HepG2 (cell line): ENCODE measurements around the gene PPP1R7. TPM values are rescaled to one million over a fixed set of nuclear protein-coding genes. Genes with fewer than 3 reads are reported as not detected.
A peak's percentile ranks its signal among the peaks of the same experiment; 100 is the strongest.

Experiments used
- ATAC-seq: fragments of 200-7000 bp; cut with Tn5 transposase; 3 replicates; pipeline ENCODE4 v1.9.1; 2020; ENCODE audit warnings: mild to moderate bottlenecking, moderate library complexity
- BruUV-seq: library from RNA; stranded (reverse); fragments of 400-500 nt; replicated peaks from 2 replicates; lab custom pipeline; 2021; lab: Mats Ljungman, UMichigan
- CTCF ChIA-PET: fragments of 300-600 bp; formaldehyde crosslinking; extraction: SDS; loops from one replicate; lab custom pipeline; 2021; ENCODE audit warnings: low total read pairs, inconsistent platforms, low intra/inter-chr PET ratio; lab: Yijun Ruan, JAX
- POLR2A ChIA-PET: fragments of 350-600 bp; sonication (Branson Sonifier 250); formaldehyde crosslinking; loops from one replicate; lab custom pipeline; 2020; ENCODE audit warnings: antibody characterized with exemption, inconsistent platforms; lab: Yijun Ruan, JAX
- DNase-seq: peaks from one replicate; pipeline ENCODE4 v3.0.0-alpha.2; 2015; ENCODE audit warnings: low spot score
- FAIRE-seq: peaks from 3 replicates; lab custom pipeline; 2011; peaks lifted over from hg19 to GRCh38; lab: Jason Lieb, UNC
- H2AFZ ChIP-seq: one replicate; pipeline ENCODE4 v1.6.1; 2011; ENCODE audit warnings: low read length, inconsistent platforms
- H3K27ac ChIP-seq: fragments of 300-600 bp; 3 replicates; pipeline ENCODE4 v1.8.0; 2011; ENCODE audit warnings: mixed run types, mild to moderate bottlenecking, mixed read lengths, low read length, inconsistent platforms; ENCODE audit not compliant: insufficient read depth; ENCODE audit errors: extremely low read length
- H3K27me3 ChIP-seq, 2 experiments: fragments of 200-600 bp in 1 of 2; 2 replicates in 1 of 2; 3 replicates in 1 of 2; pipeline versions ENCODE4 v1.6.0 to v1.8.0; 2011; ENCODE audit warnings: low read length in 2 of 2, mild to moderate bottlenecking in 2 of 2, moderate library complexity in 2 of 2, inconsistent platforms in 1 of 2; ENCODE audit not compliant: insufficient read depth in 2 of 2, control insufficient read depth in 1 of 2
- H3K36me3 ChIP-seq, 2 experiments: fragments of 200-600 bp in 1 of 2; replicated peaks in 1 of 2; 2 replicates in 1 of 2; 3 replicates in 1 of 2; pipeline versions ENCODE4 v1.5.1 to v1.8.0; 2011; ENCODE audit warnings: low read length in 2 of 2, inconsistent platforms in 1 of 2; ENCODE audit not compliant: insufficient read depth in 2 of 2, control insufficient read depth in 1 of 2
- H3K4me1 ChIP-seq: 2 replicates; pipeline ENCODE4 v1.5.1; 2012; ENCODE audit warnings: low read length, inconsistent platforms; ENCODE audit not compliant: insufficient read depth
- H3K4me2 ChIP-seq: 2 replicates; pipeline ENCODE4 v1.6.0; 2011; ENCODE audit warnings: low read depth, low read length, inconsistent platforms
- H3K4me3 ChIP-seq, 3 experiments: fragments of 200-600 bp in 1 of 3; sonication (generic), shearing (Covaris generic) in 1 of 3; replicated peaks in 1 of 3; 2 replicates each; pipeline ENCODE4 v1.5.1; 2011 to 2016; ENCODE audit warnings: low read length in 3 of 3, inconsistent platforms in 2 of 3, low read depth in 2 of 3, mild to moderate bottlenecking in 2 of 3, control low read depth in 1 of 3, mixed read lengths in 1 of 3; ENCODE audit not compliant: insufficient read depth in 1 of 3
- H3K79me2 ChIP-seq: one replicate; pipeline ENCODE4 v1.6.1; 2011; ENCODE audit warnings: low read length, inconsistent platforms; ENCODE audit not compliant: insufficient read depth
- H3K9ac ChIP-seq: 2 replicates; pipeline ENCODE4 v1.6.0; 2011; ENCODE audit warnings: mild to moderate bottlenecking, low read depth, low read length, inconsistent platforms; ENCODE audit not compliant: insufficient read depth
- H3K9me3 ChIP-seq: 2 replicates; pipeline ENCODE4 v1.5.1; 2012; ENCODE audit warnings: mild to moderate bottlenecking, low read length
- H4K20me1 ChIP-seq: 2 replicates; pipeline ENCODE4 v1.6.0; 2011; ENCODE audit warnings: inconsistent platforms, mild to moderate bottlenecking, low read length, moderate library complexity; ENCODE audit not compliant: insufficient read depth
- SCMH1 ChIP-seq: sonication (generic); formaldehyde crosslinking; IDR thresholded peaks from 2 replicates; pipeline ENCODE4 v1.9.0; 2021; ENCODE audit warnings: missing genetic modification reagents, mild to moderate bottlenecking, borderline replicate concordance
- SOX13 ChIP-seq, 3 experiments: fragments of 450-650 bp in 1 of 3; sonication (generic) in 1 of 3; formaldehyde crosslinking in 1 of 3; IDR thresholded peaks in 2 of 3; conservative IDR thresholded peaks in 1 of 3; 2 replicates each; pipeline versions ENCODE4 v1.5.0 to v1.6.1; 2016 to 2020; ENCODE audit warnings: antibody characterized with exemption in 1 of 3, mild to moderate bottlenecking in 1 of 3, missing compliant biosample characterization in 1 of 3, missing genetic modification reagents in 1 of 3, moderate library complexity in 1 of 3
- SP2 ChIP-seq: sonication (generic); formaldehyde crosslinking; IDR thresholded peaks from 2 replicates; pipeline ENCODE4 v1.5.1; 2020; ENCODE audit warnings: mild to moderate bottlenecking, missing genetic modification reagents
- YEATS4 ChIP-seq: sonication (generic); formaldehyde crosslinking; IDR thresholded peaks from 2 replicates; pipeline ENCODE4 v1.4.0; 2020; ENCODE audit warnings: missing genetic modification reagents, borderline replicate concordance
- ZNF260 ChIP-seq: sonication (generic); formaldehyde crosslinking; IDR thresholded peaks from 2 replicates; pipeline ENCODE4 v1.4.0; 2020; ENCODE audit warnings: missing genetic modification reagents, low read depth, mild to moderate bottlenecking, borderline replicate concordance
- WGBS: methylation state at CpG from one replicate; pipeline ENCODE4 v1.1.6; 2017; ENCODE audit warnings: low lambda C conversion rate; 5-methylcytosine and 5-hydroxymethylcytosine counted together
- in situ Hi-C: cut with HindIII; loops from 2 replicates; pipeline ENCODE4 v1.10.0; 2017; ENCODE audit warnings: low pct_unique_long_range_greater_than_20kb; ENCODE audit not compliant: extremely low pct_ligation_motif_present
- intact Hi-C: fragments of 100-400 bp; cut with micrococcal nuclease; formaldehyde crosslinking; loops from one replicate; pipeline ENCODE4 v1.10.0; 2022; ENCODE audit not compliant: unreplicated experiment
- polyA plus RNA-seq, 8 experiments: library from polyadenylated mRNA; depleted of rRNA in 3 of 8; stranded (reverse) in 7 of 8; unstranded in 1 of 8; fragments of >200 nt; fragmentation: Illumina TruSeq in 4 of 8; extraction: Trizol in 4 of 8; gene quantifications; 2 replicates each; pipeline versions ENCODE4 v1.2.1 to v1.2.3, GENCODE V29; 2011 to 2016; ENCODE audit warnings: low read depth in 4 of 8, missing spikeins in 1 of 8, mixed read lengths in 1 of 8; ENCODE audit not compliant: insufficient read depth in 1 of 8
- total RNA-seq, 5 experiments: library from RNA; depleted of rRNA; stranded (reverse); fragments of >200 nt; fragmentation: Illumina TruSeq; extraction: Trizol; gene quantifications; 2 replicates each; pipeline ENCODE4 v1.2.3, GENCODE V29; 2016; ENCODE audit warnings: low read depth in 1 of 5

The PPP1R7 gene
- total and polyA plus RNA-seq, 2 of the 13 experiments (the other 11 are each of a cell fraction or from before 2014, with no cell fraction given), result 33.3 to 67.9 TPM

DNA sequence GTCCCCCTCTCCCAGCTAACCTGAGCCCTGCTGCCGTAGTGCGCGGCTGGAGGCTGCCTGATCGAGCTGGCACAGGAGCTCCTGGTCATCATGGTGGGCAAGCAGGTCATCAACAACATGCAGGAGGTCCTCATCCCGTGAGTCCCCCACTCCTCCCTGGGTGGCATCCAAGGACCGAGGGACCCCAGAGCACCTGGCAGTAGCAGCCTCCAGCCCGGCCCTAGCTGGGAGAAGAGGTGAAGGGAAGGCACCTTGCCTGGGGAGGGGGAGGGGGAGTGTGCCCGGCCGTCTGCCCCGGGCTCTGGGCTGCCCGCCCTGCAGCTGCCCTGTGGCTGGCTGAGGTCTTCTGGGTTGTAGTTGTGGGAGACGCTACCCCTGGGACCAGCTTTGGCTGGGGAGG, 64.5 kb downstream of the PPP1R7 start:
- ChIA-PET POLR2A (interaction anchor here (1.5 kb wide), 1 partner anchor 65 kb away, joined by 4 read pairs; the partner anchor contains the start of genes PASK and PPP1R7), CTCF (no interaction called here)
- DNase-seq (no peak), FAIRE-seq (no peak), ATAC-seq (no peak)
- BruUV-seq, result no TSS peak
- Histone ChIP-seq H3K4me1 (peaks cover 44% of the 10 kb centered on the region), H3K36me3 (no peaks in the 10 kb centered on the region), H2AFZ (no peak overlapping the region), H3K79me2 (peaks cover 9% of the 10 kb centered on the region), H3K9me3 (no peaks in the 10 kb centered on the region), H4K20me1 (no peaks in the 10 kb centered on the region), H3K9ac (no peak overlapping the region), H3K27me3 (peaks cover 24 to 48% of the 10 kb centered on the region in 2 experiments), H3K4me2 (no peak overlapping the region), H3K4me3 (no peak overlapping the region), H3K27ac (no peak overlapping the region)
- intact Hi-C loops (loop anchor here (2.0 kb wide), 1 partner anchor 136 kb away; no protein-coding TSS in a partner anchor), in situ Hi-C loops (loop anchor here (5.0 to 25.0 kb wide), 2 partner anchors 122 to 652 kb away; partner anchors contain the start of genes ANKMY1, DUSP28 and RNPEPL1)
- WGBS, result 85% methylated on average over 4 of the region's 12 CpGs
- TF ChIP-seq SP2 (0 out of 2 replicates have a peak, but pooled peaks have one; percentile 20), SCMH1 (CRISPR knock-in tag) (no peak)

DNA sequence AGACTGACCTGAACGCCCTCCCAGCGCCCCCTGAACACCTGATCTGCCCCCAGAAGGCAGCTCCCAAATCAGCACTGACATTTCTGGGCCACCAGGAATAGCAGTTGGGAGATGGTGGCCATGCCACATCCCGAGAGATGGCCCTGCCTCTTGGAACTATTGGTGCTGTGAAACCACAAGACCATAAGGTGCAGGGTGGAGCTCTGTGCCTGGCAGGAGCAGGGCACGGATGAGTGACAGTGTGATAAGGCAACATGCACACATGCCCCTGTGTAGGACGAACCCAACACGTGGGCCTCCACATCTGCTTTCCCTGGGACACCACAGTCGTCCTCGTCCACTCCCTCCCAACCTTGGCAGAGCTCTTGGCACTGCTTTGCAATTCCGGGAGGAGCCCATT, 65.2 kb downstream of the PPP1R7 start:
- no TSS peak for BruUV-seq
- Histone ChIP-seq H3K27me3 (peaks cover 19 to 42% of the 10 kb centered on the region in 2 experiments), H3K36me3 (no peaks in the 10 kb centered on the region)
- no peak for ATAC-seq
- CTCF ChIA-PET, result no interaction called here
- TF ChIP-seq ZNF260 (CRISPR knock-in tag) (no peak), SOX13 (IDR thresholded peaks at IDR 0.05) (no peak), SOX13 (CRISPR knock-in tag; conservative IDR thresholded peaks at IDR 0.05 in 1 of 2, IDR thresholded peaks at IDR 0.05 in 1 of 2) (no peak), YEATS4 (CRISPR knock-in tag) (no peak)
- TF ChIP-seq, all 625 proteins: peak for 0
- Histone ChIP-seq H3K27ac (no peak overlapping the region), H3K4me1 (peaks cover 51% of the 10 kb centered on the region), H3K4me3 (no peak overlapping the region), H4K20me1 (no peaks in the 10 kb centered on the region), H2AFZ (no peak overlapping the region), H3K9me3 (no peaks in the 10 kb centered on the region), H3K4me2 (no peak overlapping the region), H3K9ac (no peak overlapping the region), H3K79me2 (peaks cover 16% of the 10 kb centered on the region)
- POLR2A ChIA-PET, result interaction anchor here (1.5 to 2.2 kb wide), 2 partner anchors 14 to 66 kb away, joined by 4 to 6 read pairs; partner anchors contain the start of genes PASK and PPP1R7
- 68% methylated on average over 8 of the region's 9 CpGs for WGBS
- FAIRE-seq (no peak), DNase-seq (no peak)
- intact Hi-C loops (loop anchor here (2.0 kb wide), 1 partner anchor 137 kb away; no protein-coding TSS in a partner anchor), in situ Hi-C loops (loop anchor here (5.0 to 25.0 kb wide), 2 partner anchors 123 to 653 kb away; partner anchors contain the start of genes ANKMY1, DUSP28 and RNPEPL1)
